HEK293T (cell line): ENCODE measurements around the gene NEGR1.

Source experiments
- FOXK2 ChIP-seq: fragments of 450-650 bp; IDR thresholded peaks from 2 replicates; pipeline ENCODE4 v1.6.1; 2016; ENCODE audit warnings: mild to moderate bottlenecking
- FOXM1 ChIP-seq: fragments of 450-650 bp; IDR thresholded peaks from 2 replicates; pipeline ENCODE4 v1.6.1; 2017; ENCODE audit warnings: mild to moderate bottlenecking, borderline replicate concordance
- L3MBTL2 ChIP-seq: fragments of 450-650 bp; conservative IDR thresholded peaks from 2 replicates; pipeline ENCODE4 v1.6.1; 2016; ENCODE audit warnings: mild to moderate bottlenecking
- LEF1 ChIP-seq: fragments of 450-650 bp; IDR thresholded peaks from 2 replicates; pipeline ENCODE4 v1.6.1; 2017; ENCODE audit warnings: mild to moderate bottlenecking, borderline replicate concordance
- SUZ12 ChIP-seq: fragments of 450-650 bp; IDR thresholded peaks from 2 replicates; pipeline ENCODE4 v1.6.1; 2016; ENCODE audit warnings: mild to moderate bottlenecking

DNA sequence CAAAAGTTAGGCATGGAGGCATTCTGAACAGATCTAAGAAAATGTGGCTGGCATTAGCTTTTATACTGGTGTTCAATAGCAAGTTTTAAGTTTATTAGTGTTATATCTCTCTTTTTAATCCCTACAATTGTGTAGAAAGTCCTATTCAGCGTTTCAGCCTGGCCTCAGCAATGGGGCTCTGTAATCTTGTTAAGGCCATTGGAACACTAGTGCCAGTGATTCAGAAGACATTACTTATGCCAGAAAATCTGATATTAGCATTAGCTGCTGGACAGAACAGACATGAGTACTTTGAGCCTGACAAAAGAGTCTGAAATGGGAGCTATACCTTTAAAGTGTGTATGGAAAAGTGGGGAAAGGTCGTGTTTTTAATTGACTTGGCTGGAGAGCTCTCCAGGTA, 167.0 kb downstream of the NEGR1 start:
- no peak for TF ChIP-seq LEF1
- no peak for TF ChIP-seq SUZ12
- no peak for TF ChIP-seq FOXM1
- no peak for TF ChIP-seq FOXK2
- no peak for TF ChIP-seq L3MBTL2
